HG03066 (cell line): Measurements from ENCODE around the gene AADAC.
"Not testable (repeated sequence)": the region's sequence is repeated elsewhere in the genome, so short reads cannot be mapped to it uniquely, and the experiment has no call there.

Experiments used
- ATAC-seq: cut with Tn5 transposase; IDR thresholded peaks from one replicate; pipeline ENCODE4 v1.9.1; 2021; ENCODE audit warnings: low read depth; ENCODE audit not compliant: unreplicated experiment

AADAC gene

GRCh38 chr3:151813799-151814198, at the start of gene AADAC:
Gene AADAC (plus strand): TSS chr3:151814116. CDS start chr3:151814163, 47 bp downstream.
- no peak for ATAC-seq

- ATAC-seq = not testable (repeated sequence)
Observed at GRCh38 chr3:151764699-151765098, 49.2 kb upstream of the AADAC start.

GRCh38 chr3:151765685-151766084, 48.2 kb upstream of the AADAC start:
- ATAC-seq = no peak

- ATAC-seq = no peak
Observed at GRCh38 chr3:151766454-151766853, 47.5 kb upstream of the AADAC start.

GRCh38 chr3:151768393-151768930, 45.5 kb upstream of the AADAC start:
- no peak for ATAC-seq

- ATAC-seq = no peak
Observed at GRCh38 chr3:151769175-151769574, 44.7 kb upstream of the AADAC start.

- no peak for ATAC-seq
Observed at GRCh38 chr3:151770956-151771355, 43.0 kb upstream of the AADAC start.

GRCh38 chr3:151772825-151773480, 41.0 kb upstream of the AADAC start:
- ATAC-seq = no peak

- ATAC-seq = no peak
Observed at GRCh38 chr3:151774235-151774634, 39.7 kb upstream of the AADAC start.

GRCh38 chr3:151774910-151775309, 39.0 kb upstream of the AADAC start:
- no peak for ATAC-seq

- ATAC-seq = no peak
Observed at GRCh38 chr3:151775314-151776258, 38.3 kb upstream of the AADAC start.

- no peak for ATAC-seq
Observed at GRCh38 chr3:151776259-151776740, 37.6 kb upstream of the AADAC start.

- no peak for ATAC-seq
Observed at GRCh38 chr3:151777880-151778279, 36.0 kb upstream of the AADAC start.

- ATAC-seq = no peak
Observed at GRCh38 chr3:151787626-151788025, 26.3 kb upstream of the AADAC start.

- ATAC-seq = no peak
Observed at GRCh38 chr3:151788401-151788800, 25.5 kb upstream of the AADAC start.

- ATAC-seq = no peak
Observed at GRCh38 chr3:151789853-151790463, 24.0 kb upstream of the AADAC start.

GRCh38 chr3:151790763-151791162, 23.2 kb upstream of the AADAC start:
- not testable (repeated sequence) for ATAC-seq

- no peak for ATAC-seq
Observed at GRCh38 chr3:151792411-151792810, 21.5 kb upstream of the AADAC start.

GRCh38 chr3:151793636-151794035, 20.3 kb upstream of the AADAC start:
- ATAC-seq = no peak

GRCh38 chr3:151794080-151794479, 19.8 kb upstream of the AADAC start:
- no peak for ATAC-seq

GRCh38 chr3:151795276-151795675, 18.6 kb upstream of the AADAC start:
- no peak for ATAC-seq
